Activated naive CD8-positive, alpha-beta T cell treated with anti-CD3 and anti-CD28 coated beads, Interleukin-2, amount 50 U/mL, for 16 hours (primary cell): ENCODE measurements around the gene GJA10.
A peak's percentile ranks its signal among the peaks of the same experiment; 100 is the strongest.

Source experiments
- DNase-seq: peaks from one replicate; pipeline ENCODE4 v3.0.0-alpha.2; 2020; ENCODE audit warnings: low read depth, low spot score

The GJA10 gene

DNA sequence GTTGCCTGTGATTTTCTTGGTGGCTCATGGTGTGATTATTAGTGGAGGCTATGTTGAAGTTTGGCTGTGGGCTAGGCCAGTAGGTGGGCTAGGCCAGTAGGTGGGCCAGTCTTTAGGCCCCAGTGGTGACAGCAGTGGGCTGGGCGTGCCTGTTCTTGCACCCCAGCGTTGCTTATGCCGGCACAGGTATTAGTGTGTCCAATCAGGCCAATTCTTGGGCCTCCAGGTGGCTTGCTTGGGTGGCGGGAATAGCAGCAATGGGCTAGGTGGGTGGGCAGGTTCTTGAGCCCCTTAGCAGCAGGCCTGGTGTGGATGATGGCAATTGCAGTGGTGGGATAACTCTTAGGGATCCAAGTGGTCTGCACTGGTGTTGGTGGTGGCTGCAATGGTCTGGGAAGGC is 22.9 kb downstream of the GJA10 start:
- no peak for DNase-seq

DNA sequence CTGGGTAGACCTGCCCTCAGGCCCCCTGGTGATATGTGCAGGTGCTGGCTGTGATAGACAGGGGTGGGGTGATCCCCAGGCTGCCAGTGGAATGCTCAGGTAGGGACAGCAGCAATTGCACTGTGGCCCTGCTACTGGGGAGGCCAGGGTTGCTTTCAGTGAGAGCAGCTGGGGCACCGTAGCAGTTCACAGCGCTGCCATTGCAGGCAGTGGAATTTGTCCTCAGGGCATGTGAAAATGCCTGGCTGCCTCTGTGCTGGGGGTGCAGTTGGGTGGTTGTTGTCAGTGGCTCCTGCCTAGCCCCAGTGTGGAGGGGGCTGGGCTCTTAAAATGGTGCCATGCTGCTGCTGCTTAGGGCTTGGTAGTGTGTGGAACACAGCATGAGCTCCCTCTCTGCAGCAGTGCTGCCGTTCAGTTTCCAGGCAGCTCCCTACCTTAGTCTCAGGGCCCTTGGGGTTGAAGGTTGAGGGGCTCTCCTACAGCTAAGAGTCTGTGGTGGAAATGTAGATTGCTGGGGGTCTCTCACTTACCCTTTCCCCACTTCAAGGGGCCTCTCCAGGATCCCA is 23.6 kb downstream of the GJA10 start:
- DNase-seq = no peak

DNA sequence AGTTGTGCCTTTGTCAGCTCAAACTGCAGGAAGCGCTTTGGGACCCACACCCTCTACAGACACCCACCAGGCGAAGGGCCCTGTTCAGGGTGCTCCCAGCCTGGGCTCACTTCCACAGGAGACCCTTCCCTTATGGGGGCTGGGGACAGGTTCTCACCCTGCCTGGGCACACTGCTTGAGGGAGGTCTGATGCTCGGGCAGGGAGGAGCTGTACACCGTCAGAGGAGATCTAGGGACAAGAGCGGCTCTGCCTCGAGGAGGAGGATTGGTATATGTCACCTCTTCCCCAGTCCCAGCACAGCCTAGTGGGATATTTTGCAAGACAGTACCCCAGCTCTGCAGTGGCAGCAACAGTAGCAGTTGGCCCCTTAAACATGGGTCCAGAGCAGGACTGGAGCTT is 26.9 kb downstream of the GJA10 start:
- no peak for DNase-seq

DNA sequence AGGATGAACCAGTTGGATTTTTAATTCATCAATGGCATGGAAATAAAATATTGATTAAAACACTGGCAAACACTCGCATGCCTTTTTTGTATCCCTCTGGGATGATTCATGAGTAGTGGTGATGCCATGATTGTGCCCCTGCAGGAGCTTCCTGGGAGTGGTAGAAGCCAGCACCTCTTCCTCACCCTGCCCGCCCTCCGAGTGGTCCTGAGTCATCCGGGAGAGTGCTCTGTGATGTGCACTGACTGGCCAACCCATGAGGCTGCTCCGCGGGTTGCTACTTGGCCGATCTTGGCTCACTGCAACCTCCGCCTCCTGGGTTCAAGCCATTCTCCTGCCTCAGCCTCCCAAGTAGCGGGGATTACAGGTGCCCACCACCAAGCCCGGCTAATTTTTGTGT is 27.4 kb downstream of the GJA10 start:
- no peak for DNase-seq

DNA sequence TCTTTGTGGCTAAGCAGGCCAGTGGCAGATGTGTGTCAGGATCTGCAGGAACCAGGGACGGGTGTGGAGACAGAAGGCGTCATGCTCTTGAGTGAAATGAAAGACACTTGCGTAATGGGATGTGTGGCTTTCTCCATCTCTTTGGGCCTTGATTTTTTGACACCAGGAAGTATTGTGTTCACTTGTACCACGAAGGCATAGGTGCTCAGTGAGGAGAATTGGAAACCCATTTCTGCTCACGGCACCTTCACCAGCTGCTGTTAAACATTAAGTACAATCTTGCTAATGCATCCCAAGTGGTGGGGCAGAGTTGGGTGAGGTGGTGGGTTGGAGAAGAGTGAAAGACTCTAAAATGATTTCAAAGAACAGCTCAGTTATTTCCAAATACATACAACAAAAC is 30.0 kb downstream of the GJA10 start:
- DNase-seq = no peak

DNA sequence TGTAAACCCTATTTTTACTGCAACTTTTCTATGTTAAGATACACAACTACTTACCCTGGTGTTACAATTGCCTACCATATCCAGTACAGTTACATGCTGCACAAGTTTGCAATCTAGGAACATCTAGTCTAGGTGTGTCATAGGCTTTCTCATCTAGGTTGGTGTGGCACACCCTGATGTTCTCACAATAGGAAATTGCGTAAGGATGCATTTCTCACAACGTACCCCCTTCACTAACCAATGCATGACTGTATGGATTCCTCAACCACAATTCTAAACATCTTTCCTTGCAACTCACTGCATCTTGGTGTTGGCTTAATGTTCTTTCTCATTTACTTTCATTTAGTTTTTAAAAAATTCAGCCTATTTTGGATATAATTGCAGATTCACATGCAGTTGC is 31.6 kb downstream of the GJA10 start:
- DNase-seq = no peak

DNA sequence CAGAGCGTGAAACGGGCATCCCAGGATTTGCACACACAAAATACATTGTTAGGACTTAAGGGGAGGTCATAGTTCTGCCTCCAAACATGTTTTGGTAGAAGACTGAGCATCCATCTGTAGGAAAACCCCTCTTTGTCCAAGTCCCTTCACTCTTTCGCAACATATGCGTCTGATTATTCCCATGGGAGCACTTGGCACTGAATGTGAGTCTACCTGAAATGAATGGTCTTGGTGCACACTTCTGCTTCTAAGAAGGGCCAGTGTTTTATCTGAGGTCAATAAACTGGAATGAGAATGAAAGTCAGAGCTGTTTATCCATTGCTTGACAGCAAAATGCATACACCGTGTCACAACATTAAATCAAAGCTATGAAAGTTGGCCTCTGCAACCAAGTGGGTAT is 33.0 kb downstream of the GJA10 start:
- DNase-seq = no peak

DNA sequence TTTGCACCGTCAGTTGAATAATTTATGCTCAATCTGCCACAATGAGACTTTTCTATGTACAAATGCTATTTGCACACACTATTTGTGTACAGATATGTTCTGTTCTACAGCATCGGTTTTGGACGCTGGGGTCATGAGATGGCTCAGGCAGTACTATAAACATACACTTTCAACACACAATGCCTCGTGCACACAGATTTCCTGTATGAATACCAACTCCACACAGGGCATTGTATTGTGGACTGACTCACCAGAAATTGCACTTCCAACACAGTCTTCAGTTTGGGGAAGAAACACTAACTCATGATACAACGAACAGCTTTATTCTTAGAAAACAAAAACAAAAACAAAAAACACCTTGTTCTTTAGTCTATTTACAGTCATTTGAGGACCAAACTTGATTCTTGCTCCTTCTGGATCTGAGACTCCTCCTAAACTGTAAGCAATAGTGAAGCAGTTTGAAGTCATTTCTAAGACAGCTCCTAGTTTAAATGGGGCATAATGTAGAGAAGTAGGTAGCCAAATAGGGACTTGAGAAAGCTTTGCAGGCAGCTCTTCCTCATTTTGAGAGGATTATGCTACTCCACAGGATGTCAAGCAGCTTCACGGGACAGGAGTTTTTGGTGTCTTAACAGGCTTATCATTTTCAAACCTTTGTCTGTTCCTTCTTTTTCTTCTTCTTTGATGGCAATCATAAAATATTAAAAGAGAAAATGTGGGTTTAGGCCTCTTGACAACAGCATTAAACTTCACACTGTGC is 33.7 kb downstream of the GJA10 start:
- DNase-seq = no peak

DNA sequence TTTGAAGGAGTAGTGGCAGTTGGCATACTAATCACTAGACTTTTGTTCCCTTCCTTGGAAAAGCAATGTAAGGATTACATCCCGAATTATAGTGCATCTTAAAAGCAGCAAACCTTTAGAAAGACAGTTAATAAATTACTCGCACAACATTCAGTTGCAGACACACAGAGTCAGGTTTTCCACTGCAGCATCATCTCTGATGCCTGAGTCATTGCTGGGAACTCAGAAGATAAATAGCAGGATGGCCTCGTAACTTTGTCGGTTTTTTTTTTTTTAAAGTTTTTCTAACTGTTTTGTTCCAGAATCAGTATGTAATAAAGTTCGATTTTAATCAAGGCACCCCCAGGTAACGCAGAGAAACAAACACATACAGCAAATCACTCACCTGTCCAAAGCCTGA is 34.3 kb downstream of the GJA10 start:
- no peak for DNase-seq

DNA sequence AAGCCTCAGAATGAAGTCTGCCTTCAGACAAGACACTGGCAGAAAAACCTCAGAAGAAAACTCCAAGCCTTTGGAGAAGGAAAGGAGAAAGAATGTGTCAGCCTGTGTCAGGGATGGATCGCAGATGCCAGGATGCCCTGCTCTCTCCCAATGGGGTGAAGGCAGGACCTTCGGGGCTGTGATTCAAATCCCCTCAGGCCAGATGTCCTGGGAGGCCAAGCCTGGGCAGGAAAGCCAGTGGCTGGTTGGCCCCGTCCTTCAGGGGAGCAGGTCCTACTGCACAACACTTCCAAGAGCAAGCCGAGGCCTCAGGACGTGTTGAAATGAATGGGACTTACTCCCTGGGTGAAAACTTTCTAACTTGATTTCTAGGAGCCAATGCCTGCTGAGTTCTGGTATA is 36.5 kb downstream of the GJA10 start:
- DNase-seq = no peak

DNA sequence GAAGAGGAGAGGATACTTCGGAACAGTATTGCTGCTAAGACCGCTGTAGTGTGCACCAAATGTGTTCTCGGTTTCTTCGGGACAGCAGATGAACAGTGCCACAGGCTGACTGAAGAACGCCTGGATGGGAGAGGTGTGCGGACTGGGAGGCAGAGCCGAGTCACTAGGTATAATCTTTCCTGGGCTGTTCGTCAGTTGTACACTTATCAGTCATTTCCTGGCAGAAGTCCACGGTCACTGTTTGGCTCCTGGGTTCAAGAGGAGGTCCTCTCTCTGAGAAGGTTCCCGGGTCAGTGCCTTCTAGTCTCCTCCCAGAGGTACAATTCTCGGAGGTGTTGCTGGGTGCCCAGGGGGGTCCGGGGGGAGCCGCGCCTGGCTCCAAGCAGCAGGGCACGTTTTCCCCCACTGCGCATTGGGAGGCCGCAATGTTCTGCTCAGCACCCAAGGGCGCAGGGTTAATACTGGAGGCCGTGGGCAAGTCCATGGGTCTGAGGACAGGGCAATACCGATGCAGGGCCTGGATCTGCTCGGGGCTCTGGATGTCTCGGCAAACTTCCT is 38.1 kb downstream of the GJA10 start:
- DNase-seq = no peak

DNA sequence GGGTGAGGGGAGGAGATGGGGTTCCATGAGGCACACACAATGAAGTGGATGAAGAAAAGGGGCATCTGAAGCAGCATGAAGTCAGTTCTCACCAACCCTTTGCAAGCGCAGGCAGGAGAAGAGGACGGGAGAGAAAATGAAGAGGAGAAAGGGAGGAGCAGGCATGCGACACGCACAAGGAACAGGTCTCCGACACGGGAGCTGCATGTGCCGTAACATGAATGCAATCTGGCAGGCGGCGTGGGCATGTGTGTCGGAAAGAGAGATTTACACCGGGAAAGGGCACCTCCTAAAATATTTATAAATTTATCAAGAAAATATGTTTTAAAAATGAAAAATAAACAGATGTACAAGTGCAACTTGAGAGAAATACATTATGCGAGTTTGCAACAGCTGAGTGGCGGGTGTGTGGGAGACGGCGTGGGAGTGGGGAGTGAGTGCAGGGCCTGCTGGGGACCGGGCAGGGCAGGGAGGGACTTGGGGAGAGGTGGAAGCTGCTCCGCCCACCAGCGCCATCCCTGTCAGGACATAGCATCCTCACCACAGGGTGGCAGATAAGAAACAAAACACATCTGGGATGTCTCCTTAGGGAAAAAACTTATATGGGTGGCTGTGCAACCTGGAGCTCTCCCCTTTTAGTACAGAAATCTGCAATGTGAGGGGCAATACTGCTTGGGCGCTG is 40.6 kb downstream of the GJA10 start:
- no peak for DNase-seq

DNA sequence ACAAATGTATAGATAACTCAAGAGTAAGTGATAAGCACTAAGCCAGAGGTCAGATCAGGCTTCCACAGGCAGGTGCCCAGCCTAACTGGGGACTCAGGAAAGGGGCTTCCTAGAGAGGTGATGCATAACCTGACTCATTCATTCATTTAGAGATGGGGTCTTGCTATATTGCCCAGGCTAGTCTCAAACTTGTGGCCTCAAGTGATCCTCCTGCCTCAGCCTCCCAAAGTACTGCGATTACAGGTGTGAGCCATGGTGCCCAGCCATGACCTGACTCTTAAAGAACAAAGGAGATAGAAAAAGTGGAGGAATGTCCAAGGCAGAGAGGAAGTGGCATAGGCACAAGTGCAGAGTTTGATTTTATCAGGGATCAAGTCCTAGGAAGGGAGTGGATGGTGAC is 41.9 kb downstream of the GJA10 start:
- DNase-seq = no peak

DNA sequence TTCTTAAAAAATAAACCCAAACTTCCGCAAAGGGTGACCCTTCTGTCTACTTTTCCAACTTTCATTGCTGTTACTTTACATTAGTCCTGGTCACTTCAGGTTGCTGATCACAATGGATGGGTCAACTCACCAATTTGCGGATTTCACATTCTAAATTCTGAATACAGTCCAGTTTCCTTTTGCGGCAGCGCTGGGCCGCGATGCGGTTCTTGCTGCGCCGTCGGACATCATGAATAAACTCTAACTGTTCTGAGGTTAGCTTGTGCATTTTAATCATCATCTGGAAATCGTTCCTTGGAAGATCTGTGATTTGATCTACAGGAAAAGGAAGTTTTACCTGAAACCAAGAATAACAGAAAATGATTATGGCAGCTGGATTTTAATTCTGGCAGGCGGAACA is 43.7 kb downstream of the GJA10 start:
- DNase-seq = no peak

DNA sequence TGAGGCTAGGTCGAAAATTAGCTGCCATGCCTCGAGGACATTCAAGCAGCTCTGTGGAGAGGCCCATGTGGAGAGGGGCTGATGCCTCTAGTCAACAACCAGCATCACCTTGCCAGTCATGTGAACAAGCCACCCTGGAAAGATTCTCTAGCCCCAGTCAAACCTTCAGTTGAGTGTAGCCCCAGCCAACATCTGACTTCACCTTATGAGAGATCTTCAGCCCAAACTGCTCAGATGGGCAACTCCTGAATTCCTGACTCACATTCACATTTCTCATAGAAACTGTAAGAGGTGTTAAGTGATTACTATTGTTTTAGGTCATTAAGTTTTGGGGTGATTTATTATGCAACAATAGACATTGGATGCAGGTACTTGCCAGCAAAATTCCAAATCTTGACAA is 44.9 kb downstream of the GJA10 start:
- DNase-seq = no peak

DNA sequence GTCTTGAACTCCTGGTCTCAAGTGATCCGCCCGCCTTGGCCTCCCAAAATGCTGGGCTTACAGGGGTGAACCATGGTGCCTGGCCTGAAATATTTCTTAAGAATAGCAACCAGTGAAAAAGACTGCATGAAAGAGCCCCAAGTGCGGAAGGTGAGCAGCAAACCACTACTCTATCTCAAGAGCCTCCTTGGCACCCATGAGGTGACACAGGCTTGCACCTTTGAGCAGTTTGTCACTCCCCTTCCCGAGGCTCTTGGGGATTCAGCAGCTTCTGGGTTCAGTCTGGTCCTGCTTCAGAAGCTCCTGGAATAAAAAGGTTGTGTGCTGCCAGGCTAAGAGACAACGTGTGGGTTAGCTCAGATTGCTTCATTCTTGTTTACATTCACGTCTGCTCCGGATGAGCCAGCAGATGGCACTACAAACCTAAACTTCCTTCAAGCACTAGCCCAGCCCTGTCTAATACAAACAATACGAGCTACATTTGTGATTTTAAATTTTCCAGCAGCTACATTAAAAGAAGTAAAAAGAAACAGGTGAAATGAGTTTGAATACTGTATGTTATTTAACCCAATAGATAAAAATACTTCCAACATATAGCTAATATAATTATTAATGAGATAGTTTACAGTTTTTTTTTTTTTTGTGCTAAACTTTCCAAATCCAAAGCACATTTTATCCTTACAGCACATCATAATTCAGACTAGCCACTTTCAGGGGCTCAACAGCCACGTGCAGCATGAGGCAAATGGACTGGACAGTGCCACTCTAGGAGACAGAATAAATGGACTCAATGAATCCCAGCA is 46.2 kb downstream of the GJA10 start:
- DNase-seq = peak; percentile 27

DNA sequence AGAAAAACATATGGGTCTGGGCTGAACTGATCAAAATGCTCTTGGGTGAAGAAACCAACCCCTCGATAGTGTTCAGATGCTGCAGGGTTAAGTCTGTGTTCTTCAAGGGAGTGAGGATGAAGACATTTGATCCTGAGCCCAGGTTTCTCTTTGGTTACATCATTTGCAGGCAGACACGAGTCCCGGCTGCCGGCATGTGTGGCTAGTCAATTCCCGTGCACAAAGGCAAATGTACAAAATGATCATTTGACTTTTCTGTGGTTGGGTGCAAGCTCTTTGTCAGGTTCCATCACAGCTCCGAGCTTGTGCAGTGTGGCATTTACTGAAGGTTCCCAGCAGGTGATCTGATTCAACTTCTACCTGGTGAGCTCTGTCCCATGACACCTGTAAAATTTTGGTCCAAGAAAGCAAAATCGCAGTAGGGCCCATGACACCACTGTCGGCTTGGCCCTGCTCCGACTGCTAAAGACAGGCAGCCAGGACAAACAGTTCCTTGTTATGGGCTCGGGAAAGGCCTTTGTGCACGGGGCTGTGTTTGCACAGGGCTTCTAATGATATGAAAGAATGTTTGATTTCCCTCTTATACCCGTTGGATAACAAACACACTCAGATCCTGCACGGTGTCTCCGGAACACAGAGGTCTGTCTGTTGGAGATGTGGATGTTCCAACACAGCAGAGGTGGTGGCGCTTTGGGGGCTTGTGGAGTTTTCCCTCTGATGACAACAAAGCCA is 46.9 kb downstream of the GJA10 start:
- DNase-seq = no peak

DNA sequence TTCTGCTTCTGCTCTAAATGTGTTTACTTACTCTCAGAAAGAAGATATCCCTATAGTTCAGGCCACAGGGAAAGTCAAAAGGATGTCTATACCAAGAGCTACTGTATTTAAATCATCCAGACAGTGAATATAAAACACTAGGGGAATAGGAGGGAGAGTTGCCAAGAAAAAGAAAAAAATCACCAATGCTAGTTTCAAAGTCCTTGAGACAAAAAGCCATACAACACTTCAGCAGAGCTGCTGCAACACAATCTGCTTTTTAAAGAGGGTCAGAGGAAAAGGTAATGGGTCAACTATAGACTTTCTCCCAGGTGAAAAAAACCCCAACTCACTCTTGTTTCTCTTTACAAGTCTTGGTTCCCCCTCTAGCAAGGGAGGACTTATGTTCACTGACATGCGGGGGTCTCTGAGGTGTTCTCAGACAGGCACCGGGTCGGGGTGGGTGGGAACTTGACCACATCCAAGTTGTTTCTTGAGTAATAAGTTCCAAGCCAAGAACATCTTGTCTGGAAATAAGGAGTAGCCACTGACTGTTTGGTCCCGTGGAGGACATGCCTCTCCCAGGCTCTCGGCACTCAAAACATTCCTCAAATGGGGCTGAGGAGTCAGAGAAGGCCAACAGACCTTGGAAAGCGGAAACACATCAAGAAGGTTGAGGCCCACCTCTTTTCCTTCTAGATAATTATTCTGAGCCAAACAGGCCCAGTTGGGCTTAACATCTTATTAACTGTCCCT is 47.7 kb downstream of the GJA10 start:
- no peak for DNase-seq

DNA sequence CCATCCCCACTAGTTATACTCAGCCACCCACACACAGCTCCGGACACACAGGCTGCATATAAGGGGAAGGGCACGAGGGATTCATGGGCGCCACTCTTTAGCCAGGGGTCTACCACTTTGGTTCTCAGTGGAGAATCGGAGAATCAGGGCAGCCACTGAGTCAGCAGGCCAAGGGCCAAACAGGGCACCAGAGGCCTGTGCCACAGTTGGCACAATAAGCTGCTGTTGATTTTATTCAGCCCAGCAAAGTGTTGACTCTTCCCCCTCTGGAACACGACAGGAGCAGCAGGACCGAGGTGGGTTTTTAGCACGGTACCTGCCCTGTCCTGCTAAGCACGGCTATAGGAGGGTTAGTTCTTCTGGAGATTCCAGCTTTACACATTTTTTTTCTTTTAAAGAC is 48.3 kb downstream of the GJA10 start:
- no peak for DNase-seq

DNA sequence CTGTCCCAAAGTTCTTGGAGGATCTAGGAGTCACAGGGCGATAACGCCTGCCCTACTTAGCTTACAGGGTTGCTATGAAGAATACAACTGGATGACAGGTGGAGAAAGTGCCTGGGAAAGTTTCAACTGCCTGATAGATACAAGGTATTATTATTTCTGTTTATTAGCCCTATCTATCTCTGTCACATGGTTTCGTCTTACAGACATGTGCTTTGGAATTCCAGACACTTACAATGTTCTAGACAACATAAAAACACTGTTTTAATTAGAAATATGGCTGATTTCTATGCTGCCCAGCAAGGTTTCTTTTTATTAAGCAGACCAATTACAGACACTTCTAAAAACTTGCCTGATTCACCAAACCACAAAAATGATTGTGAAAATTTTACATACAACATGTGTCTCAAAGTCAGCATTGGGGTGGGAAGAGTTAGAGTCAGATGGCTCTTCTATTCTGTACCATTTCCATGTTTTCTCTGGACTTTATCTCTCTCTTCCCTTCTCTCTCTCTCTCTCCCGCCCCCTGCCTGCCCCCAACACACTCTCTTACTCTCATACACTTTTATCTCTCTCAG is 50.0 kb downstream of the GJA10 start:
- DNase-seq = no peak
